B cell (primary cell): ENCODE data around the gene STK17B. TPM values are rescaled to one million over a fixed set of nuclear protein-coding genes. Genes with fewer than 3 reads are reported as not detected.

Source experiments
- ATAC-seq: fragments of 200-7000 bp; cut with Tn5 transposase; one replicate; pipeline ENCODE4 v1.10.0; 2021; ENCODE audit warnings: low read depth, mild to moderate bottlenecking, moderate number of reproducible peaks, moderate library complexity
- CTCF ChIA-PET: fragments of 350-600 bp; sonication (Branson Sonifier 250); formaldehyde crosslinking; loops from one replicate; lab custom pipeline; 2021; ENCODE audit warnings: antibody characterized with exemption, inconsistent platforms; lab: Charles Lee
- POLR2A ChIA-PET: fragments of 350-600 bp; sonication (Branson Sonifier 250); formaldehyde crosslinking; loops from one replicate; lab custom pipeline; 2021; ENCODE audit warnings: antibody characterized with exemption; lab: Charles Lee
- DNase-seq: peaks from one replicate; pipeline ENCODE4 v3.0.0; 2013
- H2AFZ ChIP-seq: 2 replicates; pipeline ENCODE4 v1.6.1; 2012; ENCODE audit warnings: mild to moderate bottlenecking, low read depth, low read length; ENCODE audit not compliant: insufficient read depth, poor library complexity, severe bottlenecking
- H3K27ac ChIP-seq, 2 donors: 1 replicate in 1 of 2; 2 replicates in 1 of 2; pipeline ENCODE4 v1.5.1; 2012 to 2013; ENCODE audit warnings: low read length in 2 of 2, mild to moderate bottlenecking in 2 of 2, moderate library complexity in 1 of 2
- H3K27me3 ChIP-seq, 4 experiments: fragments of 200-600 bp in 1 of 4; sonication (generic) in 1 of 4; replicated peaks in 1 of 4; 1 replicate in 2 of 4; 2 replicates in 2 of 4; pipeline versions ENCODE4 v1.6.1 to v1.7.0; 2013 to 2016; ENCODE audit warnings: low read length in 3 of 4, mild to moderate bottlenecking in 2 of 4, mixed read lengths in 1 of 4, moderate library complexity in 1 of 4; ENCODE audit not compliant: insufficient read depth in 4 of 4, control insufficient read depth in 3 of 4; ENCODE audit errors: control extremely low read depth in 1 of 4
- H3K36me3 ChIP-seq, 2 experiments: replicated peaks in 1 of 2; 1 replicate in 1 of 2; 2 replicates in 1 of 2; pipeline versions ENCODE4 v1.6.1 to v1.7.1; 2013; ENCODE audit warnings: low read length in 1 of 2; ENCODE audit not compliant: insufficient read depth in 2 of 2, control insufficient read depth in 1 of 2; ENCODE audit errors: control extremely low read depth in 1 of 2, extremely low read depth in 1 of 2
- H3K4me1 ChIP-seq, 2 donors: fragments of 200-600 bp in 1 of 2; sonication (generic) in 1 of 2; 1 replicate in 1 of 2; 2 replicates in 1 of 2; pipeline versions ENCODE4 v1.5.1 to v1.6.1; 2013 to 2017; ENCODE audit warnings: low read length in 2 of 2; ENCODE audit not compliant: control insufficient read depth in 2 of 2, insufficient read depth in 2 of 2
- H3K4me2 ChIP-seq: replicated peaks from 2 replicates; pipeline ENCODE3; 2012; ENCODE audit warnings: mild to moderate bottlenecking, low read depth, low read length; ENCODE audit not compliant: poor library complexity, severe bottlenecking
- H3K4me3 ChIP-seq, 5 experiments: fragments of 200-600 bp in 1 of 5; sonication (generic) in 1 of 5; 1 replicate in 3 of 5; 2 replicates in 2 of 5; pipeline versions ENCODE4 v1.5.1 to v1.7.0; 2011 to 2016; ENCODE audit warnings: low read length in 4 of 5, mild to moderate bottlenecking in 4 of 5, low read depth in 2 of 5, control low read depth in 1 of 5, moderate library complexity in 1 of 5; ENCODE audit not compliant: insufficient read depth in 1 of 5; ENCODE audit errors: control extremely low read depth in 1 of 5, extremely low read depth in 1 of 5
- H3K79me2 ChIP-seq: fragments of 200-600 bp; sonication (generic); one replicate; pipeline ENCODE4 v1.6.0; 2016; ENCODE audit warnings: low read length; ENCODE audit not compliant: control insufficient read depth, insufficient read depth
- H3K9ac ChIP-seq: fragments of 200-600 bp; sonication (generic); 2 replicates; pipeline ENCODE4 v1.6.1; 2017; ENCODE audit warnings: mild to moderate bottlenecking, low read length, moderate library complexity
- H3K9me3 ChIP-seq, 3 donors: one replicate each; pipeline versions ENCODE4 v1.6.1 to v1.7.1; 2013; ENCODE audit warnings: low read length in 2 of 3; ENCODE audit not compliant: control insufficient read depth in 2 of 3, insufficient read depth in 1 of 3; ENCODE audit errors: control extremely low read depth in 1 of 3
- H4K20me1 ChIP-seq: 2 replicates; pipeline ENCODE4 v1.6.0; 2012; ENCODE audit warnings: mild to moderate bottlenecking, low read length; ENCODE audit not compliant: insufficient read depth, control insufficient read depth, poor library complexity, severe bottlenecking
- H3K27ac Mint-ChIP-seq: one replicate; pipeline ENCODE4 v1.8.0; 2021; ENCODE audit warnings: mixed read lengths
- H3K27me3 Mint-ChIP-seq: one replicate; pipeline ENCODE4 v1.8.0; 2021; ENCODE audit warnings: mixed read lengths
- H3K4me1 Mint-ChIP-seq: one replicate; pipeline ENCODE4 v1.8.0; 2021; ENCODE audit warnings: mixed read lengths
- H3K4me3 Mint-ChIP-seq: one replicate; pipeline ENCODE4 v1.8.0; 2021; ENCODE audit warnings: mixed read lengths
- H3K9me3 Mint-ChIP-seq: one replicate; pipeline ENCODE4 v1.8.0; 2022; ENCODE audit warnings: mixed read lengths; ENCODE audit not compliant: insufficient read depth
- EZH2 ChIP-seq: IDR thresholded peaks from 2 replicates; pipeline ENCODE4 v1.6.1; 2012; ENCODE audit warnings: borderline replicate concordance, low read depth, mild to moderate bottlenecking, moderate library complexity, low read length; ENCODE audit not compliant: insufficient read depth, poor library complexity, severe bottlenecking
- WGBS: methylation state at CpG from one replicate; pipeline ENCODE4 v1.1.5; 2013; ENCODE audit warnings: missing lambda C conversion rate; ENCODE audit not compliant: insufficient coverage; 5-methylcytosine and 5-hydroxymethylcytosine counted together
- intact Hi-C: fragments of 100-400 bp; cut with micrococcal nuclease; formaldehyde crosslinking; loops from one replicate; pipeline ENCODE4 v1.10.0; 2022
- polyA plus RNA-seq: library from polyadenylated mRNA; depleted of rRNA; stranded (reverse); fragments of >200 nt; gene quantifications from 2 replicates; pipeline ENCODE4 v1.2.3, GENCODE V29; 2012
- total RNA-seq, 2 donors: library from RNA; stranded (reverse); fragments of 120-200 nt in 1 of 2; gene quantifications; 1 replicate in 1 of 2; 2 replicates in 1 of 2; pipeline versions ENCODE4 v1.2.3 to v1.2.4, GENCODE V29; 2013 to 2022
- TF ChIP-seq, protein P1 (sequence below): fragments of 200-600 bp; IDR thresholded peaks from one replicate; pipeline ENCODE4 v1.8.0; 2022; ENCODE audit warnings: antibody characterized with exemption, mild to moderate bottlenecking

Gene STK17B
- total and polyA plus RNA-seq, 2 donors (not counting 1 experiment from before 2014, with no cell fraction given), result 120 to 249 TPM

- Histone ChIP-seq H3K9me3 (peaks cover 0 to 3% (median 0%) of the 10 kb centered on the region in 3 donors), H3K4me2 (no peak overlapping the region), H3K36me3 (no peaks in the 10 kb centered on the region), H3K27ac (no peak overlapping the region), H3K27me3 (no peaks in the 10 kb centered on the region), H2AFZ (no peak overlapping the region), H3K9ac (no peak overlapping the region), H4K20me1 (no peaks in the 10 kb centered on the region), H3K79me2 (peaks cover 24% of the 10 kb centered on the region), H3K4me1 (peaks cover 22 to 35% of the 10 kb centered on the region in 2 donors), H3K4me3 (no peak overlapping the region)
- no peaks in the 10 kb centered on the region for H3K27me3 Mint-ChIP-seq
- CTCF ChIA-PET, result interaction anchor here (1.0 to 1.8 kb wide), 3 partner anchors 15 to 74 kb away, joined by 3 to 5 read pairs (median 3); no protein-coding TSS in a partner anchor
- no peak overlapping the region for H3K27ac Mint-ChIP-seq
- DNase-seq (no peak), ATAC-seq (no peak)
- peaks cover 2% of the 10 kb centered on the region for H3K9me3 Mint-ChIP-seq
- no peak overlapping the region for H3K4me3 Mint-ChIP-seq
- TF ChIP-seq, protein P1, sequence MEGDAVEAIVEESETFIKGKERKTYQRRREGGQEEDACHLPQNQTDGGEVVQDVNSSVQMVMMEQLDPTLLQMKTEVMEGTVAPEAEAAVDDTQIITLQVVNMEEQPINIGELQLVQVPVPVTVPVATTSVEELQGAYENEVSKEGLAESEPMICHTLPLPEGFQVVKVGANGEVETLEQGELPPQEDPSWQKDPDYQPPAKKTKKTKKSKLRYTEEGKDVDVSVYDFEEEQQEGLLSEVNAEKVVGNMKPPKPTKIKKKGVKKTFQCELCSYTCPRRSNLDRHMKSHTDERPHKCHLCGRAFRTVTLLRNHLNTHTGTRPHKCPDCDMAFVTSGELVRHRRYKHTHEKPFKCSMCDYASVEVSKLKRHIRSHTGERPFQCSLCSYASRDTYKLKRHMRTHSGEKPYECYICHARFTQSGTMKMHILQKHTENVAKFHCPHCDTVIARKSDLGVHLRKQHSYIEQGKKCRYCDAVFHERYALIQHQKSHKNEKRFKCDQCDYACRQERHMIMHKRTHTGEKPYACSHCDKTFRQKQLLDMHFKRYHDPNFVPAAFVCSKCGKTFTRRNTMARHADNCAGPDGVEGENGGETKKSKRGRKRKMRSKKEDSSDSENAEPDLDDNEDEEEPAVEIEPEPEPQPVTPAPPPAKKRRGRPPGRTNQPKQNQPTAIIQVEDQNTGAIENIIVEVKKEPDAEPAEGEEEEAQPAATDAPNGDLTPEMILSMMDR, result no peak
- TF ChIP-seq EZH2, result no peak
- intact Hi-C loops, result no loop called here
- H3K4me1 Mint-ChIP-seq, result peaks cover 63% of the 10 kb centered on the region
- no CpG with 5 or more reads among the region's 4 CpGs for WGBS
- POLR2A ChIA-PET, result no interaction called here
These were observed 45.7 kb upstream of the STK17B start for GRCh38 chr2:196217116-196217515.

DNA sequence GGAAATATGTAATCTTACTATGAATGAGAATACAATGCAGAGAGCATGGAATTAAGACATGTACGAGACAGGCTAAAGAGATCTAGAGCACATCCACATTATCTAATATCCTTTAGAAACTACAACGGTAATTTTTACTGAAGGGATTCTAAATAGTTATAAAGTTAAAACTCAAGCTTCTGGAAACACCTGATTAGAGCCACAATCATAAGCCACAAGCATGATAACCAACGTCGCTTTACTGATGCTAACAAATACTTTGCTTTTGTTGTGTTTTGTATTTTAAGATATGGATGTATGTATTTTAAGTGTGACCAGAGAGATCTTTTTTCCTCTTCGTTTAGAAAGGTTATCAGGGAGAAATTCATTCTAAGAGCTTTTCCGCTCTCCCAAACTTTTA lies 44.0 kb upstream of the STK17B start:
- Mint-ChIP-seq H3K27ac (no peak overlapping the region), H3K9me3 (no peaks in the 10 kb centered on the region), H3K4me1 (peaks cover 68% of the 10 kb centered on the region), H3K27me3 (no peaks in the 10 kb centered on the region), H3K4me3 (no peak overlapping the region)
- no peak for DNase-seq
- H3K79me2 ChIP-seq, result peaks cover 24% of the 10 kb centered on the region
- H4K20me1 ChIP-seq, result no peaks in the 10 kb centered on the region
- WGBS, result no CpG with 5 or more reads among the region's 6 CpGs
- no peaks in the 10 kb centered on the region for H3K36me3 ChIP-seq
- no peak for ATAC-seq
- TF ChIP-seq, protein P1, result no peak
- no peak for TF ChIP-seq EZH2
- intact Hi-C loops, result no loop called here
- H3K4me2 ChIP-seq, result no peak overlapping the region
- H3K27me3 ChIP-seq, result no peaks in the 10 kb centered on the region
- CTCF ChIA-PET, result interaction anchor here (0.9 to 2.0 kb wide), 5 partner anchors 17 to 239 kb away, joined by 3 to 8 read pairs (median 3); no protein-coding TSS in a partner anchor
- POLR2A ChIA-PET, result interaction anchor here (1.1 to 1.2 kb wide), 2 partner anchors 26 to 45 kb away, joined by 3 read pairs; no protein-coding TSS in a partner anchor
- no peak overlapping the region for H2AFZ ChIP-seq
- no peak overlapping the region for H3K27ac ChIP-seq
- no peak overlapping the region for H3K4me3 ChIP-seq
- H3K9ac ChIP-seq, result no peak overlapping the region
- H3K4me1 ChIP-seq, result peaks cover 37 to 40% of the 10 kb centered on the region in 2 donors
- H3K9me3 ChIP-seq, result peaks cover 0 to 2% (median 0%) of the 10 kb centered on the region in 3 donors
